GM06990 (cell line): ENCODE results near the gene ENTPD8.
"Not testable (repeated sequence)": the region's sequence is repeated elsewhere in the genome, so short reads cannot be mapped to it uniquely, and the experiment has no call there.

ENCODE experiments used
- DNase-seq: peaks from one replicate; pipeline ENCODE4 v3.0.0-alpha.2; 2011; ENCODE audit not compliant: insufficient read length; ENCODE audit errors: extremely low read depth
- H3K27me3 ChIP-seq: replicated peaks from 2 replicates; pipeline ENCODE4 v1.6.0; 2011; ENCODE audit warnings: low read length; ENCODE audit not compliant: control insufficient read depth, insufficient read depth
- H3K36me3 ChIP-seq: 2 replicates; pipeline ENCODE4 v1.5.1; 2011; ENCODE audit warnings: low read length; ENCODE audit not compliant: control insufficient read depth, insufficient read depth
- H3K4me3 ChIP-seq: replicated peaks from 2 replicates; pipeline ENCODE4 v1.5.1; 2011; ENCODE audit warnings: low read depth, mild to moderate bottlenecking, control low read depth, low read length
- CTCF ChIP-seq: IDR thresholded peaks from 2 replicates; pipeline ENCODE4 v1.5.1; 2011; ENCODE audit warnings: low read length, control low read depth, mild to moderate bottlenecking, inconsistent platforms; ENCODE audit not compliant: insufficient read depth, poor library complexity, severe bottlenecking

ENTPD8 gene

DNA sequence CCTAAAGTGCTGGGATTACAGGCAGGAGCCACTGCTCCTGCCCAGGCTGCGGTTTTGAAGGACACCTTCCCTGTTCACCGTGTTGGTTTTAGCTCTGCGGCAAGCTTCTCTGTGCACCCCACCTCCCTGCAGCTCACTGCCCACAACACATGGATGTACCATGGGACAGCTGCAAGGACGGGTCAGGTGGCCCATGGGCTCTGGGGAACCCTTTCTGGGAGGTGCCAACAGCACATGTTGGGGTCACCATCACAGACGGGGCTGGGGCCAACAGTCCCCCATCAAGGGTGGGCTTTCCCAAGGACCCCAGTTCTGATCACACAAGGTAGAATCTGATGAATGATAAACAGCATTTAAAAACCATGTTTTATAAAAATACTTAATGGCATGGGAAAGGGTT is 25.7 kb downstream of the ENTPD8 start:
- no peak for DNase-seq
- H3K27me3 ChIP-seq = no peaks in the 10 kb centered on the region
- no peak overlapping the region for H3K4me3 ChIP-seq
- no peak for TF ChIP-seq CTCF
- H3K36me3 ChIP-seq = no peaks in the 10 kb centered on the region

- no peaks in the 10 kb centered on the region for H3K36me3 ChIP-seq
- H3K27me3 ChIP-seq = no peaks in the 10 kb centered on the region
- TF ChIP-seq CTCF = no peak
- DNase-seq = peak; percentile 9
- no peak overlapping the region for H3K4me3 ChIP-seq
These were observed 28.7 kb downstream of the ENTPD8 start for GRCh38 chr9:137412431-137412830.

GRCh38 chr9:137411645-137412380 is 29.3 kb downstream of the ENTPD8 start:
- no peaks in the 10 kb centered on the region for H3K27me3 ChIP-seq
- TF ChIP-seq CTCF = no peak
- H3K4me3 ChIP-seq = peak overlapping the region; percentile 25
- DNase-seq = peak; percentile 68
- no peaks in the 10 kb centered on the region for H3K36me3 ChIP-seq

- Histone ChIP-seq H3K27me3 (no peaks in the 10 kb centered on the region), H3K4me3 (peak overlapping the region; percentile 15; the same call in 1 of the 2 replicates), H3K36me3 (no peaks in the 10 kb centered on the region)
- DNase-seq = no peak
- no peak for TF ChIP-seq CTCF
These were observed 29.9 kb downstream of the ENTPD8 start for GRCh38 chr9:137411260-137411644.

- DNase-seq = no peak
- no peak for TF ChIP-seq CTCF
- Histone ChIP-seq H3K4me3 (no peak overlapping the region), H3K36me3 (no peaks in the 10 kb centered on the region), H3K27me3 (no peaks in the 10 kb centered on the region)
These were observed 30.3 kb downstream of the ENTPD8 start for GRCh38 chr9:137410891-137411249.

DNA sequence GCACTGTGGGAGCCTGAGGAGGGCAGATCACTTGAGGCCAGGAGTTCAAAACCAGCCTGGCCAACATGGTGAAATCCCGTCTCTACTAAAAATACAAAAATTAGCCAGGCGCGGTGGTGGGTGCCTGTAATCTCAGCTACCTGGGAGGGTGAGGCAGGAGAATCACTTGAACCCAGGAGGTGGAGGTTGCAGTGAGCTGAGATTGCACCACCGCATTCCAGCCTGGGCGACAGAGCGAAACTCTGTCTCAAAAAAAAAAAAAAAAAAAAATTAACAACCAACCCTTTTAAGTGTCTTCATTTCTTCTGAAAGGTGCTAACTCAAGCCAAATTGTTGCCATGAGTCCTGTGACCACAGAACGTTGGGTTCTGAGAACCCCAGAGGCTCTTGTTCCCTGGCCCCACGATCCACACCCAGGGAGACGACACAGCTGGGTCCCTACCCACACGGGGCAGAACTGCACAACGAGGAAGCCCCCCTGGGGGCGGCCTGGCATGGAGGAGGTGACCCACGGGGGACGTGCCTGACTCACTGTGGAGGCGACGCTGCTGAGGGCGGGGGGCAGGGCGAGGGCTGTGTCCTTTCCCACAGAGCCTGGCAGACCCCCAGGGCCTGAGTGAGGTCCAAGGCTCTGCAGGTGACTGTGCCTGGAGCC is 30.8 kb downstream of the ENTPD8 start:
- H3K27me3 ChIP-seq, DNase-seq, H3K36me3 ChIP-seq, H3K4me3 ChIP-seq: not testable (repeated sequence)
